Activated CD8-positive, alpha-beta memory T cell treated with anti-CD3 and anti-CD28 coated beads, Interleukin-2, amount 50 U/mL, for 24 hours (primary cell): ENCODE measurements around the gene CDH2.

Experiments
- DNase-seq: peaks from one replicate; pipeline ENCODE4 v3.0.0-alpha.2; 2020; ENCODE audit errors: extremely low read depth

Gene CDH2

GRCh38 chr18:28127763-28128658 is 48.9 kb downstream of the CDH2 start:
- DNase-seq: no peak

GRCh38 chr18:28127228-28127627 is 49.7 kb downstream of the CDH2 start:
- no peak for DNase-seq

GRCh38 chr18:28126768-28127167 is 50.2 kb downstream of the CDH2 start:
- no peak for DNase-seq

DNA sequence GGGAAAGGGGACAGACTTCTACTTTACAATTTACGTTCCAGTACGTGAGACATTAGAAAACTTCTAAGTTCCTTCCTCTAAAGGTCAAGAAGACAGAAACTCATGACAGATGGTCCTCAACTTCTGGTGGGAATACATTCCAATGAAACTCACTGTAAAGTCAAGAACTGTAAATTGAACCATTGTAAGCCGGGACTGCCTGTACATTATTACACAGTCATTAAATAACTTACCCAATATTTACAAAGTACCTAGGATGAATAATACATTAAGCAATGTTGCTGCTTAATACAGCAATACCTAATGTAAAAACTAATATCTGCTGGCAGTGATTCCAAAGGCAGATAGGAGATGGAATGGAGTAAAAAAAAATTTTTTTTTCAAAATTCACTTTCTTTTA is 51.9 kb downstream of the CDH2 start:
- no peak for DNase-seq

- no peak for DNase-seq
Observed at GRCh38 chr18:28124131-28125029, 52.5 kb downstream of the CDH2 start.

DNA sequence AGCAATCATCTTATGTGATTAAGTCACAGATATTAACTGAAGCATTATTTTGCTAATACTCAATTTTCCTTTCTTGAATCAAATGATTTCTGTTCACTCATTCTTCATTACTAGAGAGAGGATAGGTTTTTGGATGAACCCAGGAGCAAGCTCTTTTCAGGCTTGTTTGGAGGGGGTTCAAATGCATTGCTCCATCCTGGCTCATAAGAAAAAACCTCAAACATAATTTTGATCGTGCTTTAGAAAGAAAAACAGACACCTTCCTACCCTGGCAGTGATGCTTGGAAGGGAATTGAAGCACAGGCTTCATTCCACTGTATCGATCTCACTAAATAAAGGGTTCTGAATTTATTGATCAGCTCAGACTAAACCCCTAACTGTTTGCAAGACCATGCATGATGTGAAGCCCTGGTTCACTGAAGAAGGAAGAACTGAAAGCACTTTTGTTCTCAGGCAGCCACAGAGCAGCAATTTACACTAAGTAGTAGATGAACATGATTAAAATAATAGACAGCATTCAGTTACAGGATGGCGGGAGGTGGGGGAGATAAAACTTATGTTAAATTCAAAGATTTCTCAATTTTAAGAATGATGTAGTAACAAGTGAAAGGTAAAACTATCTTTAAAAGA is 53.4 kb downstream of the CDH2 start:
- DNase-seq: no peak

DNA sequence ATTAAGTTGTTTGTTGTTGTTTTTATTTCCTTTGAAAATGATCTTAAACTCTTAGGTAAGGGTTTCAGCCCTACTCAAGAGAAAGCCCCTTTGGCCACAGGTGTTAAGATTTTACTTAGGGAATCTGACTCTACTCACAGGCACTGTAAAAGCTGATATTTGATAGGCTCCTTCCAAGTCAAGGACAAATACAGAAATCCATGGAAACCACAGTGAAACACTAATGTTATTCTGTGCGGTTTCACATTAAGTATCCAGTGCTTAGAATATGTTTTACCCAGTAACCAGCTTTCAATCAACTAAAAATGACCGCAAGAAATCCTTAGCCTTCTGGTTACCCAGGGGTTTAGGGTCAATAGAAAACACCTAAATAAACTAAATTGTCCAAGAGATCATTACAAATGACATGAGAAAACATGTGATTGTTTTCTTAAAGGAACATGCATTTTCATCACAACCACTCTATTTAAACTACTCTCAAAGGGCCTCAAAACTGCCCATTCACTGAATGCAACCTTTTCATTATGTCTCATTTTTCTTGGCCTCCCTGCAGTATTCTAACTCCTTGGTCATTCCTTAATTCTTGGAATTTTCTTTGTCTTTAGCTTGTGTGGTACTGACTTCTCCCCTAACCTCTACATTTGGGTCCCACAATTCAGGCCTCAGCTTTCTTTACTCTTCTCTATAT is 56.0 kb downstream of the CDH2 start:
- DNase-seq: no peak

GRCh38 chr18:28116461-28116860 is 60.5 kb downstream of the CDH2 start:
- DNase-seq: no peak

GRCh38 chr18:28115149-28115550 is 61.8 kb downstream of the CDH2 start:
- no peak for DNase-seq

DNA sequence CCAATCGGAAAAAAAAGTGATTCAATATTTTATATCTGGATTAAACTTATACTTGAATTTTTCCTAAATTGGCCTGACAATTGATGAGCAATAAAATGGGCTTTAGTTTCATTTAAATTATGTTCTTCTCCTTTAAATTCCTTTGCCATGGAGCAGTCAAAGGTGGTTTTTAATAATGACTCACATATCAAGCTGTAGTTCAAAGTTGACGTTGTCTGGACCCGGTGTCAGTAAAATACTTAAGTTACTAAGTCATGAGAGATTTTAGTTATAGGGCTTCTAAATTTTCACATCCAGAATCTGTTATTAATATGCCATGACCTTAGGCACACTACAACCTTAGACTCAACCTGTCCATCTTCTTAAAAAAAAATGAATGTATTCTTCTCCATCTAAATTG is 62.5 kb downstream of the CDH2 start:
- no peak for DNase-seq

DNA sequence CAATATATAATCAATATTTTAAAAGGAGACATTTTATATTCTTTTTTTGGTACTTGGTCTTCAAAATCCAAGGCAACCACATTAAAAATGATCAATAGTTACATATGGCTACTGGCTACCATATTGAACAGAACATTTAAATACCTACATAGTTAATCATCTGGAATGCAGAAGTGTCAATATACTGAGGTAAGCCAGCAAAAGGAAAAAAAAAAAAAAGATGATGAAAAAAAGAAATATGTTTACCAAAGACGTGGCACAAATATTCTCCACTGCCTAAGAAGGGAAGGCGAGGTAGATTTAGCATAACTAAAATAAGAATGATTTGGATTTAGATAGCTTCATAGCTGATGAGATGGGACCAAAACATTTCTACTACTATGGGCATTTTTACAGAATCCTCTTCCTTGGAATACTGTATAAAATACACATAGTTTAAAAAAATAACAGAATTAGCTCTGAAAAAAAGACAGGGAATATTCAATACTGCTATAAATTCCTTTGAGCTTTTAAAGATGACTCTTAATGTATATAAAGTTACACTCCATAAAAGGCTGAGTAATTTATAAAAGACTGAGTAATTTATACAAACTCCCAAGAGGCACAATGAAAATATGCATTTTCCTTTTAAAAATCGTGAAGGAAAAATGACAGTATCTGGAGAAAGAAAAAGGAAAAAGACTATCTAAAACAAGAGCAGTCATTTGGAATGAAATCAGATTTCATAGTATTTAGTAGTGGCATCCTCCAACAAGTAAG is 63.5 kb downstream of the CDH2 start:
- DNase-seq: no peak

DNA sequence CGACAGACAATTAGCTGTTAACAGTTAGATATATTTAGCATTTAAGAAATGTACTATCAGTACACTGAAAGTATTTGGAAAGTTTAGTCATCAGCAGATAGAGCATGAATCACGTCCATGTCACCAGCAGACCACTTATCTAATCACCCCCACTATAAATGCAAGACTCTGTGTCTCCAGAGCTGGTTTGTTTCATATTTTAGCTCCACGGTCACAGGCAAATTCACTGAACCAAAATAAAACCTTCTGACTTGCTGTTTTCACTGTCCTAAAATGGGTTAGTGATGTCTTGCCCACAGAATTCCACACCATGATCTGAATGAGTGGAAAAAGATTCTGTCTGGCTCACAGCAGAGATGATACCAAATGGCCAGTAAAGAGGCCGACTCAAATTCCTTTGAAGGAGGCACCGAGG is 64.9 kb downstream of the CDH2 start:
- DNase-seq: no peak

DNA sequence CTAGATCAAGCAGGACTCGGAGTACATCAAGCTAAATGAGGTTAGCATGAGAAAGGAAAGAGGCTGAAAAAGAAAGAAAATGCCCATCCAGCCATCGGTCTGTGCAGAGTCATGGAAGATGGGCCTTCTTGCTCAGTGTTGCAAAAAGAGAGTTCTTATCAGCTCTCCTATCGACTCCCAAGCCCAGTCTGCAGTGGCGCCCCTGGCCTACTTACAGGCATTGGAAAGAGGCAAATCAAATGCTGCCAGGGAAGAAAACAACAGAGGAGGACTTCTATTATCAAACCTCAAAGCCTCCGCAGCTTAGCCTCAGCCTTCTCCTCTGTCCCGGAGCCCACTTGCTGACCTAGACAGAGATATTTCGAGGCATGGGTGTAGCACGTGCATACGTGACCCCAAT is 66.0 kb downstream of the CDH2 start:
- DNase-seq: no peak

- DNase-seq: no peak
Observed at GRCh38 chr18:28109781-28110560, 67.0 kb downstream of the CDH2 start.

GRCh38 chr18:28108814-28109213 is 68.1 kb downstream of the CDH2 start:
- DNase-seq: no peak

DNA sequence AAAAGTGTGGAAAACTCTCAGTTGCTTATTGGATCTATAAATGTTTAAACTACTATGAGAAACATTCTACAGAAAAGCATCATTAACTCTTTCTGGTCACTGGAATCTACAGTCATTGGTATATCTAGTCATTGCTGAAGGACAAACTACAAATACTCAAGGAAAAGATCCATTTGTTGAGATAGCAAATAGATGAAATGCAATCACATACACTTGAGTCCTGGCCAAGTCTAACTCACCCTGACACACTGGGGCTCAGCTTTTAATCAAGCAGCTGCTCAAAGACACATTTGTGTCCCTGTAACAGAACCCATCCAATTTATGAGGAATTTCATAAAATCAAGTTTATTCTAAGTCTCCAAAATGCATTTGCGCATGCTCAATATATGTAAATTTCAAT is 68.7 kb downstream of the CDH2 start:
- no peak for DNase-seq

GRCh38 chr18:28099237-28099636 is 77.7 kb downstream of the CDH2 start:
- DNase-seq: no peak

- no peak for DNase-seq
Observed at GRCh38 chr18:28095631-28096030, 81.3 kb downstream of the CDH2 start.

DNA sequence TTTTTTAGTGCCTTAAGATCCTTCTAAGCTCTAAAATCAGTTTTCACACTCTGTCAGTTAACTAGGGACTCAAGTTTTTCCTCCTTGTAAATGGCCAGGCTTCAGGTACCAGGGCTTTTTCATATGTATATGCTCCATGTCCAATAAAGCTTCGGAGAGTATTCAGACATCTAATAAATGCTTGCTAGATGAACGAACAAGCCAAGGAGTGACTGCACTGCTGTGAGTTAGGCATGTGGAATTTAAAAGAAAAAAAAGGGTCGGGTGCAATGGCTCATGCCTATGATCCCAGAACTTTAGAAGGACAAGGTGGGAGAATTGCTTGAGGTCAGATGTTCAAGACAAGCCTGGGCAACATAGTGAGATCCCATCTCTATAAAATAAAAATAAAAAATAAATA is 81.9 kb downstream of the CDH2 start:
- DNase-seq: no peak

DNA sequence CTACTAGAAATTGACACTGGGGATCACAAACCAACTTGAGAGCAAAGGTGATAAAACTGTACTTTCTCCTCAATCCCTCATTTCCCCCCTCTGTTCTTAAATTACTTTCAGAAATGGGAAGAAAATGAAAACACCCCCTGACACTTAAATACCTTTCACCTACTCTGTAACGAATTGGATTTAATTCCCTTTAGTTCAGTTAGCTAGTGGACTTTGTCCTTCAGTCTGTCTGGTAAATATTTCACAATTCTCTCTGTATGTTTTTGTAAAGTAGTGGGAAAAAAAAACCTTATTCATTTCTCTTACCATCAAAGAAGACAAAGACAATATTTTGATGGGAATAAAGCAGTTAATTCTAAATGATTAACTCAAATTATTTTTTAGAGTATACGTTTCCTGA is 85.7 kb downstream of the CDH2 start:
- no peak for DNase-seq
